ENCODE measurements around the gene JMY.

Gene JMY

DNA sequence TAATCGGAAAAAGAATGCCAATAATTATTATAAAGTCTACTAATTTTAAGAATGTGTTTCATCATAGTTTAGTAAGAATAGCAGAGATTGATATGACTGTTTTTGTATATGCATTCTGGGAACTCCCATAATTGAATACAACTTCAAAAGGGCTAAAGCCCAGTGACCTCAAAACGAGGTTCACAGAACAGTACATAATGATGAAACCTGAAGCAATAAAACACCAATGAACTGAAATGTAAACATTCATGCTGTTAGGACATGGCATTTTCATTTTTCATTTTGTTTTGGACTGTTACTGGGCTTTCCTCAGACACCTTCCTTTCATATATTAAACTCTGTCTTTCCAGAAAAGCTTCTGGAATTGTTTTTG lies 684 bp upstream of the JMY start (continued):
- TF ChIP-seq ZNF155 (tag by site-specific recombination; IDR thresholded peaks at IDR 0.05) (no peak), REPIN1 (tag by site-specific recombination; IDR thresholded peaks at IDR 0.05; ENCODE audit: low read depth) (no peak), ZNF510 (tag by site-specific recombination; IDR thresholded peaks at IDR 0.05; ENCODE audit: insufficient replicate concordance) (peak; percentile 22), ZNF76 (tag by site-specific recombination; IDR thresholded peaks at IDR 0.05; ENCODE audit: borderline replicate concordance, low read depth) (peak; percentile 49; the same call in 1 of the 2 replicates), ZNF433 (tag by site-specific recombination; IDR thresholded peaks at IDR 0.05; ENCODE audit: low read depth) (no peak)
- TF ChIP-seq, protein P1, sequence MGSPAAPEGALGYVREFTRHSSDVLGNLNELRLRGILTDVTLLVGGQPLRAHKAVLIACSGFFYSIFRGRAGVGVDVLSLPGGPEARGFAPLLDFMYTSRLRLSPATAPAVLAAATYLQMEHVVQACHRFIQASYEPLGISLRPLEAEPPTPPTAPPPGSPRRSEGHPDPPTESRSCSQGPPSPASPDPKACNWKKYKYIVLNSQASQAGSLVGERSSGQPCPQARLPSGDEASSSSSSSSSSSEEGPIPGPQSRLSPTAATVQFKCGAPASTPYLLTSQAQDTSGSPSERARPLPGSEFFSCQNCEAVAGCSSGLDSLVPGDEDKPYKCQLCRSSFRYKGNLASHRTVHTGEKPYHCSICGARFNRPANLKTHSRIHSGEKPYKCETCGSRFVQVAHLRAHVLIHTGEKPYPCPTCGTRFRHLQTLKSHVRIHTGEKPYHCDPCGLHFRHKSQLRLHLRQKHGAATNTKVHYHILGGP (tag by site-specific recombination; IDR thresholded peaks at IDR 0.05), result peak; percentile 54; the same call in 1 of the 2 replicates

GRCh38 chr5:79236362-79236969 lies 535 bp downstream of the JMY start:
- H3K36me3 ChIP-seq (ENCODE audit: control insufficient read depth in 2 of 2, insufficient read depth in 1 of 2, low read length in 2 of 2), result no peaks in the 10 kb centered on the region
- H3K9me3 ChIP-seq (ENCODE audit: control insufficient read depth, insufficient read depth, low read depth, low read length), result no peaks in the 10 kb centered on the region
- H3K4me1 ChIP-seq (ENCODE audit: control insufficient read depth, insufficient read depth, low read length), result peaks cover 9% of the 10 kb centered on the region; the same call in 1 of the 2 replicates
- peak overlapping the region; percentile 93 for H3K4me3 ChIP-seq (ENCODE audit: low read depth, low read length)
- POLR2A ChIA-PET, result interaction anchor here (0.6 to 3.0 kb wide), 2 partner anchors 277 to 1346 kb away, joined by 3 to 19 read pairs; partner anchors contain the start of gene HOMER1
- CTCF ChIA-PET, result interaction anchor here (0.6 to 1.1 kb wide), 4 partner anchors 17 to 337 kb away, joined by 3 to 6 read pairs (median 3); no protein-coding TSS in a partner anchor
- H3K27ac ChIP-seq (ENCODE audit: extremely low read depth, low read depth, low read length), result peak overlapping the region; percentile 88
- TF ChIP-seq, protein P2, sequence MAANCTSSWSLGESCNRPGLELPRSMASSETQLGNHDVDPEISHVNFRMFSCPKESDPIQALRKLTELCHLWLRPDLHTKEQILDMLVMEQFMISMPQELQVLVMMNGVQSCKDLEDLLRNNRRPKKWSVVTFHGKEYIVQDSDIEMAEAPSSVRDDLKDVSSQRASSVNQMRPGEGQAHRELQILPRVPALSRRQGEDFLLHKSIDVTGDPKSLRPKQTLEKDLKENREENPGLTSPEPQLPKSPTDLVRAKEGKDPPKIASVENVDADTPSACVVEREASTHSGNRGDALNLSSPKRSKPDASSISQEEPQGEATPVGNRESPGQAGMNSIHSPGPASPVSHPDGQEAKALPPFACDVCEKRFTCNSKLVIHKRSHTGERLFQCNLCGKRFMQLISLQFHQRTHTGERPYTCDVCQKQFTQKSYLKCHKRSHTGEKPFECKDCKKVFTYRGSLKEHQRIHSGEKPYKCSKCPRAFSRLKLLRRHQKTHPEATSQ (tag by site-specific recombination; IDR thresholded peaks at IDR 0.05), result no peak
- no peak for TF ChIP-seq TCF7L2 (IDR thresholded peaks at IDR 0.05; ENCODE audit: borderline replicate concordance, low read depth, low read length)
- no peak for TF ChIP-seq ZNF654 (tag by site-specific recombination; IDR thresholded peaks at IDR 0.05; ENCODE audit: low read depth)
- no peak for TF ChIP-seq SP7 (tag by site-specific recombination; IDR thresholded peaks at IDR 0.05)
- TF ChIP-seq ZFP69B (tag by site-specific recombination; IDR thresholded peaks at IDR 0.05), result no peak
- 0 out of 2 replicates have a peak, but pooled peaks have one; percentile 27 for TF ChIP-seq ZNF660 (tag by site-specific recombination; IDR thresholded peaks at IDR 0.05)
- peak; percentile 45; the same call in 1 of the 2 replicates for TF ChIP-seq GLIS2 (tag by site-specific recombination; IDR thresholded peaks at IDR 0.05)
- TF ChIP-seq YY1 (tag by site-specific recombination; IDR thresholded peaks at IDR 0.05), result peak; percentile 63
- TF ChIP-seq, protein P3, sequence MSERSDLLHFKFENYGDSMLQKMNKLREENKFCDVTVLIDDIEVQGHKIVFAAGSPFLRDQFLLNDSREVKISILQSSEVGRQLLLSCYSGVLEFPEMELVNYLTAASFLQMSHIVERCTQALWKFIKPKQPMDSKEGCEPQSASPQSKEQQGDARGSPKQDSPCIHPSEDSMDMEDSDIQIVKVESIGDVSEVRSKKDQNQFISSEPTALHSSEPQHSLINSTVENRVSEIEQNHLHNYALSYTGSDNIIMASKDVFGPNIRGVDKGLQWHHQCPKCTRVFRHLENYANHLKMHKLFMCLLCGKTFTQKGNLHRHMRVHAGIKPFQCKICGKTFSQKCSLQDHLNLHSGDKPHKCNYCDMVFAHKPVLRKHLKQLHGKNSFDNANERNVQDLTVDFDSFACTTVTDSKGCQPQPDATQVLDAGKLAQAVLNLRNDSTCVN (tag by site-specific recombination; optimal IDR thresholded peaks at IDR 0.05), result peak; percentile 10
- no peak for TF ChIP-seq ZNF146 (tag by site-specific recombination; IDR thresholded peaks at IDR 0.05)
- TF ChIP-seq, protein P4, sequence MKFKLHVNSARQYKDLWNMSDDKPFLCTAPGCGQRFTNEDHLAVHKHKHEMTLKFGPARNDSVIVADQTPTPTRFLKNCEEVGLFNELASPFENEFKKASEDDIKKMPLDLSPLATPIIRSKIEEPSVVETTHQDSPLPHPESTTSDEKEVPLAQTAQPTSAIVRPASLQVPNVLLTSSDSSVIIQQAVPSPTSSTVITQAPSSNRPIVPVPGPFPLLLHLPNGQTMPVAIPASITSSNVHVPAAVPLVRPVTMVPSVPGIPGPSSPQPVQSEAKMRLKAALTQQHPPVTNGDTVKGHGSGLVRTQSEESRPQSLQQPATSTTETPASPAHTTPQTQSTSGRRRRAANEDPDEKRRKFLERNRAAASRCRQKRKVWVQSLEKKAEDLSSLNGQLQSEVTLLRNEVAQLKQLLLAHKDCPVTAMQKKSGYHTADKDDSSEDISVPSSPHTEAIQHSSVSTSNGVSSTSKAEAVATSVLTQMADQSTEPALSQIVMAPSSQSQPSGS (tag by site-specific recombination; IDR thresholded peaks at IDR 0.05; ENCODE audit: low read depth), result no peak
- no peak for TF ChIP-seq ZNF274 (IDR thresholded peaks at IDR 0.05; ENCODE audit: low read length)
- no peak for TF ChIP-seq ZNF274 (tag by site-specific recombination; IDR thresholded peaks at IDR 0.05; ENCODE audit: borderline replicate concordance)
- TF ChIP-seq, protein P5, sequence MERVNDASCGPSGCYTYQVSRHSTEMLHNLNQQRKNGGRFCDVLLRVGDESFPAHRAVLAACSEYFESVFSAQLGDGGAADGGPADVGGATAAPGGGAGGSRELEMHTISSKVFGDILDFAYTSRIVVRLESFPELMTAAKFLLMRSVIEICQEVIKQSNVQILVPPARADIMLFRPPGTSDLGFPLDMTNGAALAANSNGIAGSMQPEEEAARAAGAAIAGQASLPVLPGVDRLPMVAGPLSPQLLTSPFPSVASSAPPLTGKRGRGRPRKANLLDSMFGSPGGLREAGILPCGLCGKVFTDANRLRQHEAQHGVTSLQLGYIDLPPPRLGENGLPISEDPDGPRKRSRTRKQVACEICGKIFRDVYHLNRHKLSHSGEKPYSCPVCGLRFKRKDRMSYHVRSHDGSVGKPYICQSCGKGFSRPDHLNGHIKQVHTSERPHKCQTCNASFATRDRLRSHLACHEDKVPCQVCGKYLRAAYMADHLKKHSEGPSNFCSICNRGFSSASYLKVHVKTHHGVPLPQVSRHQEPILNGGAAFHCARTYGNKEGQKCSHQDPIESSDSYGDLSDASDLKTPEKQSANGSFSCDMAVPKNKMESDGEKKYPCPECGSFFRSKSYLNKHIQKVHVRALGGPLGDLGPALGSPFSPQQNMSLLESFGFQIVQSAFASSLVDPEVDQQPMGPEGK (tag by site-specific recombination; IDR thresholded peaks at IDR 0.05), result no peak; the same call in 1 of the 2 replicates
- TF ChIP-seq ZNF610 (tag by site-specific recombination; IDR thresholded peaks at IDR 0.05; ENCODE audit: borderline replicate concordance), result no peak
- peak; percentile 38; the same call in 1 of the 2 replicates for TF ChIP-seq ZIC2 (tag by site-specific recombination; IDR thresholded peaks at IDR 0.05)
- TF ChIP-seq HOXC10 (CRISPR knock-in tag; IDR thresholded peaks at IDR 0.05), result no peak
- TF ChIP-seq ZNF76 (tag by site-specific recombination; IDR thresholded peaks at IDR 0.05; ENCODE audit: borderline replicate concordance, low read depth), result 0 out of 2 replicates have a peak, but pooled peaks have one; percentile 5
- no peak for TF ChIP-seq ZNF157 (tag by site-specific recombination; IDR thresholded peaks at IDR 0.05)
- peak; percentile 10; the same call in 1 of the 2 replicates for TF ChIP-seq ZNF398 (tag by site-specific recombination; IDR thresholded peaks at IDR 0.05)
- no peak for TF ChIP-seq ZFP37 (tag by site-specific recombination; IDR thresholded peaks at IDR 0.05)
- TF ChIP-seq ZXDB (tag by site-specific recombination; IDR thresholded peaks at IDR 0.05), result no peak
